ENCODE results near the gene CCL13. TPM values are rescaled to one million over a fixed set of nuclear protein-coding genes. Genes with fewer than 3 reads are reported as not detected.

Gene CCL13
- polyA plus RNA-seq, 1 of the 3 experiments (the other 2 are of a cell fraction), result not detected

DNA sequence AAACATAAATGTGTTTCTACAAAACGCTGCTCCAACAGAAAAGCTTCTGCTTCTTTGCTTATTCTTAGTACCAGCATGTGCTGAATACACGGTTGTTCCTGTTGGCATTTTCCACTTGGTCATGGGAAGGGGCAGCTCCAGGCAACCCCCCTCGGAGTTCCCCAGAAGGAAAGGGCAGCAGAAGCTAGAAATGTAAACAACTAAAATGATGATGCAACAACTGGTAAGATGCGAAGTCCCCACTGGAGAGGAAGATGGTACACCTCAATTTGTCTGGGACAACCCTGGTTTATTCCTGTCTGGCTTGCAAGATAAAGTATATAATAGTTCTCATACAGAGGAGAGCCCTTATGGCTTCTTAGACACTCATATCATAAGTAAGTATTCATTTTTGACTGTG, 9.2 kb upstream of the CCL13 start:
- H2AFZ ChIP-seq (ENCODE audit: low read depth), result no peak overlapping the region
- H3K4me2 ChIP-seq, result no peak overlapping the region
- no peaks in the 10 kb centered on the region for H3K4me1 ChIP-seq (ENCODE audit: control insufficient read depth in 1 of 2, insufficient read depth in 2 of 2, low read depth in 1 of 2, low read length in 1 of 2)
- no peaks in the 10 kb centered on the region for H3F3A ChIP-seq (replicated peaks; ENCODE audit: insufficient read depth)
- DNase-seq, result no peak
- ChIA-PET CTCF (interaction anchor here (5.1 kb wide), 1 partner anchor 14 kb away, joined by 48 read pairs; the partner anchor contains the start of gene CCL1), POLR2A (no interaction called here)
- no peaks in the 10 kb centered on the region for H3K9me3 ChIP-seq
- WGBS (ENCODE audit: low lambda C conversion rate), result 9% methylated on average over 4 of the region's 4 CpGs
- no peak overlapping the region for H3K9ac ChIP-seq
- no peak overlapping the region for H3K27ac ChIP-seq (ENCODE audit: low read depth in 2 of 2, low read length in 1 of 2)
- no peaks in the 10 kb centered on the region for H3K36me3 ChIP-seq (replicated peaks in 1 of 2; ENCODE audit: control insufficient read depth in 1 of 2, insufficient read depth in 2 of 2, low read length in 1 of 2)
- H3K79me2 ChIP-seq (ENCODE audit: insufficient read depth), result no peaks in the 10 kb centered on the region
- no peaks in the 10 kb centered on the region for H3K27me3 ChIP-seq (ENCODE audit: insufficient read depth)
- H3K4me3 ChIP-seq (ENCODE audit: low read depth in 2 of 2, low read length in 1 of 2), result no peak overlapping the region
- H4K20me1 ChIP-seq (ENCODE audit: insufficient read depth), result no peaks in the 10 kb centered on the region
- no peaks in the 10 kb centered on the region for H3K9me2 ChIP-seq
- TF ChIP-seq, protein P1, sequence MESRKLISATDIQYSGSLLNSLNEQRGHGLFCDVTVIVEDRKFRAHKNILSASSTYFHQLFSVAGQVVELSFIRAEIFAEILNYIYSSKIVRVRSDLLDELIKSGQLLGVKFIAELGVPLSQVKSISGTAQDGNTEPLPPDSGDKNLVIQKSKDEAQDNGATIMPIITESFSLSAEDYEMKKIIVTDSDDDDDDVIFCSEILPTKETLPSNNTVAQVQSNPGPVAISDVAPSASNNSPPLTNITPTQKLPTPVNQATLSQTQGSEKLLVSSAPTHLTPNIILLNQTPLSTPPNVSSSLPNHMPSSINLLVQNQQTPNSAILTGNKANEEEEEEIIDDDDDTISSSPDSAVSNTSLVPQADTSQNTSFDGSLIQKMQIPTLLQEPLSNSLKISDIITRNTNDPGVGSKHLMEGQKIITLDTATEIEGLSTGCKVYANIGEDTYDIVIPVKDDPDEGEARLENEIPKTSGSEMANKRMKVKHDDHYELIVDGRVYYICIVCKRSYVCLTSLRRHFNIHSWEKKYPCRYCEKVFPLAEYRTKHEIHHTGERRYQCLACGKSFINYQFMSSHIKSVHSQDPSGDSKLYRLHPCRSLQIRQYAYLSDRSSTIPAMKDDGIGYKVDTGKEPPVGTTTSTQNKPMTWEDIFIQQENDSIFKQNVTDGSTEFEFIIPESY (IDR thresholded peaks at IDR 0.05; ENCODE audit: borderline replicate concordance, low read depth), result no peak

DNA sequence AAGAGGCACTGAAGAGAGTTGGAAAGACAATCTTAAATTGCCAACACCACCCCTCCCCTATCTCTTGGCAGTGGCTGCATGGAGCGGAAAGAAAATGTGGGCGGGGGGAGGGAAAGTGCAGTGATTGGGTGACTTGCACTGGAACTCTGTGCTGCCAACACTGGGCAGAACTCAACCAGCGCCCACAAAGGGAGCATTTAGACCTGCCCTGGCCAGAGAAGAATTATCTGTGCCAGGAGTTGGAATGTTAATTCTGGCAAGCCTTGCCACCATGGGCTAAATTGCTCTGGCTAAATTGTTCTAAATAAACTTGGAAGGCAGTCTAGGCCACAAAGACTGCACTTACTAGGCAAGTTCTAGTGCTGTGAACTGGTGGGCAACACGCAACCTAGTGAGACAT, 6.5 kb upstream of the CCL13 start:
- no peak overlapping the region for H2AFZ ChIP-seq (ENCODE audit: low read depth)
- no peak for TF ChIP-seq POLR2AphosphoS5 (IDR thresholded peaks at IDR 0.05; ENCODE audit: low read depth, low read length)
- CTCF ChIA-PET, result interaction anchor here (1.8 to 5.1 kb wide), 2 partner anchors 11 to 149 kb away, joined by 11 to 48 read pairs; partner anchors contain the start of gene CCL1
- H4K20me1 ChIP-seq (ENCODE audit: insufficient read depth), result no peaks in the 10 kb centered on the region
- 43% methylated on average over 4 of the region's 4 CpGs for WGBS (ENCODE audit: low lambda C conversion rate)
- no peak overlapping the region for H3K9ac ChIP-seq
- POLR2A ChIA-PET, result no interaction called here
- H3K9me2 ChIP-seq, result no peaks in the 10 kb centered on the region
- no peaks in the 10 kb centered on the region for H3K79me2 ChIP-seq (ENCODE audit: insufficient read depth)
- no peak overlapping the region for H3K27ac ChIP-seq (ENCODE audit: low read depth in 2 of 2, low read length in 1 of 2)
- H3K9me3 ChIP-seq, result no peaks in the 10 kb centered on the region
- no peak overlapping the region for H3K4me3 ChIP-seq (ENCODE audit: low read depth in 2 of 2, low read length in 1 of 2)
- no peaks in the 10 kb centered on the region for H3K36me3 ChIP-seq (replicated peaks in 1 of 2; ENCODE audit: control insufficient read depth in 1 of 2, insufficient read depth in 2 of 2, low read length in 1 of 2)
- H3K4me1 ChIP-seq (ENCODE audit: control insufficient read depth in 1 of 2, insufficient read depth in 2 of 2, low read depth in 1 of 2, low read length in 1 of 2), result no peaks in the 10 kb centered on the region
- DNase-seq, result no peak
- H3F3A ChIP-seq (replicated peaks; ENCODE audit: insufficient read depth), result no peaks in the 10 kb centered on the region
- no peak overlapping the region for H3K4me2 ChIP-seq
- H3K27me3 ChIP-seq (ENCODE audit: insufficient read depth), result no peaks in the 10 kb centered on the region

DNA sequence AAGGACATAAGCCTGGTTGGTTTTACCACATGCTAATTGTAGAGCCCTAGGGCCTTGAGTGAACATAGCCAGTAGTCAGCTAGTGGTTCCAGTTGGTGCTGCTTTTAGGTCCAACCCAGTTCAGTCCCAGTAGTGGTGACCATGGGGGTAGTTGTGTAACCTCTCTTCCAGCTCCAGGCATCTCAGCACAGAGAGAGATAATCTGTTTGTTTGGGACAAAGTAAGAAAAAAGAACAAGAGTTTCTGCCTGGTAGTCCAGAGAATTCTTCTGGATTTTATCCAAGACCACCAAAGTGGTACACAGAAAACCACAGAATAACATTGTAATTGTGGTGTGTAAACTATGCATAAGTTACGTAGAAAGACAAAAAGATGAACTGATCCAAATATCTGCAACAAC, 5.2 kb upstream of the CCL13 start:
- H3F3A ChIP-seq (replicated peaks; ENCODE audit: insufficient read depth), result no peaks in the 10 kb centered on the region
- H3K9me2 ChIP-seq, result no peaks in the 10 kb centered on the region
- H3K27ac ChIP-seq (ENCODE audit: low read depth in 2 of 2, low read length in 1 of 2), result no peak overlapping the region
- H3K4me3 ChIP-seq (ENCODE audit: low read depth in 2 of 2, low read length in 1 of 2), result no peak overlapping the region
- DNase-seq, result no peak
- ChIA-PET CTCF (interaction anchor here (1.1 to 5.1 kb wide), 3 partner anchors 10 to 151 kb away, joined by 3 to 48 read pairs (median 11); partner anchors contain the start of gene CCL1), POLR2A (no interaction called here)
- H4K20me1 ChIP-seq (ENCODE audit: insufficient read depth), result no peaks in the 10 kb centered on the region
- WGBS (ENCODE audit: low lambda C conversion rate), result 18% methylated on average over 1 of the region's 1 CpG
- H3K9me3 ChIP-seq, result no peaks in the 10 kb centered on the region
- H2AFZ ChIP-seq (ENCODE audit: low read depth), result no peak overlapping the region
- no peaks in the 10 kb centered on the region for H3K4me1 ChIP-seq (ENCODE audit: control insufficient read depth in 1 of 2, insufficient read depth in 2 of 2, low read depth in 1 of 2, low read length in 1 of 2)
- H3K4me2 ChIP-seq, result no peak overlapping the region
- no peak overlapping the region for H3K9ac ChIP-seq
- no peaks in the 10 kb centered on the region for H3K27me3 ChIP-seq (ENCODE audit: insufficient read depth)
- TF ChIP-seq TCF12 (IDR thresholded peaks at IDR 0.05), result no peak
- no peak for TF ChIP-seq POLR2AphosphoS5 (IDR thresholded peaks at IDR 0.05; ENCODE audit: low read depth, low read length)
- no peak for TF ChIP-seq SMC3 (IDR thresholded peaks at IDR 0.05; ENCODE audit: low read depth, low read length)
- no peak for TF ChIP-seq FOSL2 (IDR thresholded peaks at IDR 0.05; ENCODE audit: borderline replicate concordance, low read depth)
- TF ChIP-seq EP300 (IDR thresholded peaks at IDR 0.05; ENCODE audit: borderline replicate concordance in 1 of 2, low read depth in 1 of 2, low read length in 1 of 2), result no peak
- no peak for TF ChIP-seq CHD2 (IDR thresholded peaks at IDR 0.05; ENCODE audit: low read length, partially characterized antibody)
- TF ChIP-seq, protein P2, sequence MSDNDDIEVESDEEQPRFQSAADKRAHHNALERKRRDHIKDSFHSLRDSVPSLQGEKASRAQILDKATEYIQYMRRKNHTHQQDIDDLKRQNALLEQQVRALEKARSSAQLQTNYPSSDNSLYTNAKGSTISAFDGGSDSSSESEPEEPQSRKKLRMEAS (IDR thresholded peaks at IDR 0.05; ENCODE audit: low read depth), result no peak
- no peak for TF ChIP-seq USF1 (IDR thresholded peaks at IDR 0.05; ENCODE audit: borderline replicate concordance, low read depth)
- TF ChIP-seq GABPA (IDR thresholded peaks at IDR 0.05; ENCODE audit: low read depth), result no peak
- no peak for TF ChIP-seq RFX5 (IDR thresholded peaks at IDR 0.05; ENCODE audit: low read length)
- no peak for TF ChIP-seq MEF2A (IDR thresholded peaks at IDR 0.05; ENCODE audit: borderline replicate concordance, low read depth)
- TF ChIP-seq RXRA (IDR thresholded peaks at IDR 0.05; ENCODE audit: borderline replicate concordance, low read depth), result no peak
- no peak for TF ChIP-seq ELF1 (IDR thresholded peaks at IDR 0.05)
- no peak for TF ChIP-seq USF2 (IDR thresholded peaks at IDR 0.05; ENCODE audit: borderline replicate concordance, low read depth, low read length)
- TF ChIP-seq GATA2 (CRISPR knock-in tag; IDR thresholded peaks at IDR 0.05), result no peak
- no peak for TF ChIP-seq MXI1 (IDR thresholded peaks at IDR 0.05; ENCODE audit: low read depth, low read length)
- no peaks in the 10 kb centered on the region for H3K36me3 ChIP-seq (replicated peaks in 1 of 2; ENCODE audit: control insufficient read depth in 1 of 2, insufficient read depth in 2 of 2, low read length in 1 of 2)
- H3K79me2 ChIP-seq (ENCODE audit: insufficient read depth), result no peaks in the 10 kb centered on the region
